ENCODE results near the gene PARD3B.

Gene PARD3B

GRCh38 chr2:205297846-205298245 is 752.6 kb downstream of the PARD3B start:
- H3K4me3 ChIP-seq (ENCODE audit: low read length): no peak overlapping the region

GRCh38 chr2:205311201-205311600 is 765.9 kb downstream of the PARD3B start:
- no peaks in the 10 kb centered on the region for H3K27me3 ChIP-seq (ENCODE audit: control insufficient read depth, insufficient read depth, low read length)
- H3K36me3 ChIP-seq (ENCODE audit: insufficient read depth, low read length): no peaks in the 10 kb centered on the region
- H3K9ac ChIP-seq (ENCODE audit: low read depth, low read length): no peak overlapping the region
- no peaks in the 10 kb centered on the region for H3K9me3 ChIP-seq (replicated peaks; ENCODE audit: low read length)
- H3K4me3 ChIP-seq (ENCODE audit: low read length): no peak overlapping the region
- no peak overlapping the region for H3K4me2 ChIP-seq (ENCODE audit: low read length)
- no peaks in the 10 kb centered on the region for H3K4me1 ChIP-seq (ENCODE audit: control insufficient read depth, insufficient read depth, low read length)

More at GRCh38 chr2:205297846-205298245, 752.6 kb downstream of the PARD3B start:
- H3K27me3 ChIP-seq (ENCODE audit: control insufficient read depth, insufficient read depth, low read length): no peaks in the 10 kb centered on the region
- H3K9me3 ChIP-seq (replicated peaks; ENCODE audit: low read length): no peaks in the 10 kb centered on the region
- no peaks in the 10 kb centered on the region for H3K4me1 ChIP-seq (ENCODE audit: control insufficient read depth, insufficient read depth, low read length)
- H3K36me3 ChIP-seq (ENCODE audit: insufficient read depth, low read length): no peaks in the 10 kb centered on the region
- no peak overlapping the region for H3K9ac ChIP-seq (ENCODE audit: low read depth, low read length)
- H3K4me2 ChIP-seq (ENCODE audit: low read length): no peak overlapping the region

- H3K9me3 ChIP-seq (replicated peaks; ENCODE audit: low read length): no peaks in the 10 kb centered on the region
- H3K4me1 ChIP-seq (ENCODE audit: control insufficient read depth, insufficient read depth, low read length): peaks cover 10% of the 10 kb centered on the region
- H3K27me3 ChIP-seq (ENCODE audit: control insufficient read depth, insufficient read depth, low read length): no peaks in the 10 kb centered on the region
- no peak overlapping the region for H3K4me2 ChIP-seq (ENCODE audit: low read length)
- no peak overlapping the region for H3K4me3 ChIP-seq (ENCODE audit: low read length)
- no peaks in the 10 kb centered on the region for H3K36me3 ChIP-seq (ENCODE audit: insufficient read depth, low read length)
- no peak overlapping the region for H3K9ac ChIP-seq (ENCODE audit: low read depth, low read length)
These were observed 776.0 kb downstream of the PARD3B start for GRCh38 chr2:205321231-205321630.

- Histone ChIP-seq H3K9ac (ENCODE audit: low read depth, low read length) (no peak overlapping the region), H3K27me3 (ENCODE audit: control insufficient read depth, insufficient read depth, low read length) (no peaks in the 10 kb centered on the region), H3K36me3 (ENCODE audit: insufficient read depth, low read length) (no peaks in the 10 kb centered on the region), H3K4me3 (ENCODE audit: low read length) (no peak overlapping the region), H3K4me2 (ENCODE audit: low read length) (no peak overlapping the region), H3K4me1 (ENCODE audit: control insufficient read depth, insufficient read depth, low read length) (peaks cover 10% of the 10 kb centered on the region), H3K9me3 (replicated peaks; ENCODE audit: low read length) (no peaks in the 10 kb centered on the region)
These were observed 778.7 kb downstream of the PARD3B start for GRCh38 chr2:205323929-205324328.

GRCh38 chr2:205324355-205324754 is 779.1 kb downstream of the PARD3B start:
- Histone ChIP-seq H3K27me3 (ENCODE audit: control insufficient read depth, insufficient read depth, low read length) (no peaks in the 10 kb centered on the region), H3K9ac (ENCODE audit: low read depth, low read length) (no peak overlapping the region), H3K36me3 (ENCODE audit: insufficient read depth, low read length) (no peaks in the 10 kb centered on the region), H3K9me3 (replicated peaks; ENCODE audit: low read length) (no peaks in the 10 kb centered on the region), H3K4me3 (ENCODE audit: low read length) (no peak overlapping the region), H3K4me1 (ENCODE audit: control insufficient read depth, insufficient read depth, low read length) (peaks cover 10% of the 10 kb centered on the region), H3K4me2 (ENCODE audit: low read length) (no peak overlapping the region)

DNA sequence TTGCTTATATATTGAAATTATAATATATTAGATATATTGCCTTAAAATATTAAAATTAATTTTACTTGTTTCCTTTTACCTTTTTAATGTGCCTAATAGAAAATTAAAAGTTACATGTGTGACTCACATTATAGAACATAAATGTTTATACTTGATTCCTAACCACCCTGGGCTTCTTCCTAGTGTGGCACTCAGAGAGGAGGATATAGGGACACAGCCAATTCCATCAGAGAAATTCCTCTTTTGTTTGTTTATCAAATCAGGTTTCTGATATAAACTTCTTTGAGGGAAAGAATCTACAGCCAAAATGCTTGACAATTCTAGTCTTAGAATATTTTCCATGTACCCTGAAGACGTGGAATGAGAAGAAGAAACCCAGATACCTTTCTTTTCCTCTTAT is 788.1 kb downstream of the PARD3B start:
- Histone ChIP-seq H3K4me1 (ENCODE audit: control insufficient read depth, insufficient read depth, low read length) (no peaks in the 10 kb centered on the region), H3K4me2 (ENCODE audit: low read length) (no peak overlapping the region), H3K9ac (ENCODE audit: low read depth, low read length) (no peak overlapping the region), H3K27me3 (ENCODE audit: control insufficient read depth, insufficient read depth, low read length) (no peaks in the 10 kb centered on the region), H3K4me3 (ENCODE audit: low read length) (no peak overlapping the region), H3K9me3 (replicated peaks; ENCODE audit: low read length) (no peaks in the 10 kb centered on the region), H3K36me3 (ENCODE audit: insufficient read depth, low read length) (no peaks in the 10 kb centered on the region)

DNA sequence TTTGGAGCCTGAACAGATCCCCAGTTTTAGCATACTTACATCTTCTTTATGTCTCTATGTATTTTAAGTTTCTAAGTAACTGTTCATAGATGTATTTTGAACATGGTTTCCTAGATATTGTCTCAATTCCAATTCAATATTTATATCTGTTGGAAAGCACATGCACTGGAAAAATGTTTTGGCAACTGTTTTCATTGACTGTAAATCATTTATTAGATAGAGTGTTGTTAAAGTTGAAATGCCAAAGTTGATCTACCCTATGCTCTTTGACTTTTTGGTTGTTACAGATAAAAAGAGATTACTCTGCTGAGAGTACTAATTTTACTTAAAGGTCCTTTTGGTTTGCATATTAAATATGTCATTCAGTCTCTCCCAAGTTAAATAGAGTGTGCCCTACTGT is 792.0 kb downstream of the PARD3B start:
- no peaks in the 10 kb centered on the region for H3K9me3 ChIP-seq (replicated peaks; ENCODE audit: low read length)
- no peaks in the 10 kb centered on the region for H3K4me1 ChIP-seq (ENCODE audit: control insufficient read depth, insufficient read depth, low read length)
- H3K4me2 ChIP-seq (ENCODE audit: low read length): no peak overlapping the region
- no peaks in the 10 kb centered on the region for H3K36me3 ChIP-seq (ENCODE audit: insufficient read depth, low read length)
- no peak overlapping the region for H3K9ac ChIP-seq (ENCODE audit: low read depth, low read length)
- H3K4me3 ChIP-seq (ENCODE audit: low read length): no peak overlapping the region
- no peaks in the 10 kb centered on the region for H3K27me3 ChIP-seq (ENCODE audit: control insufficient read depth, insufficient read depth, low read length)

DNA sequence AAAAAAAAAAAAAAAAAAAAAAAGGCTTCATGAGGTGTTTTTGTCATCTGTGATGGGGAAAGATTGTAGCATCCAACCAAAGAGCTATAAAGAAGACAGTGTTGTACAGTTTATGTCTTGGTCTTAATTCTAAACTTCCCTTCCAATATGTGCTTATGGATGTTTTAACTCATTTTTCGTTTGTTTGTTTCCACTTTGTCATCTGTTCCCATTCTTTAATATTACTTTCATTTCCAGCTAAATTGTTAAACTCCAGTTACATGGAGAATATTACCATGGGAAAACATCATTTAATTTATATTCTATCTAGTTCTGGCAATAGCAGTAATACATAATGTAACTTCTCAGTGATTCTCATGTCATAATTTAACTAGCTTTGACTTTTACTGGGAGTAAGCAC is 792.9 kb downstream of the PARD3B start:
- no peaks in the 10 kb centered on the region for H3K36me3 ChIP-seq (ENCODE audit: insufficient read depth, low read length)
- no peaks in the 10 kb centered on the region for H3K9me3 ChIP-seq (replicated peaks; ENCODE audit: low read length)

DNA sequence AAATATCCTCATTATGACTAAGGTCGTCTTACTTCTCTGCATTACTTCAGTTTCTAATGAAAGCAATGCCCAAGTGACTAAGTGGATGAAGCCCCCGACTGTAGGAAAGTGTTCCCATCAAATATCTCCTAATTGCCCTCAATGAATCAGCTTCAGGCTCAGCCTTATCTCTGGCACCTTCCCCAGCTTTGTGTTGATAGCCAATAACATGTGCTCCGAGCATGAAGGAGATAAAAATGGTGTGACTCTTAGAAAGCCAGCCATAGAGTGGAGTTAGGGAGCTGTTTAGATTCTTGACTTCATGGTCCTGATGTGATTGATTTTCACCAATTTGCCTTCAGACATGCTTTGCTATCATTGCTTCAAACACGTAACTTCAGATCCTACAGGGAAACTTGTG is 797.8 kb downstream of the PARD3B start:
- H3K4me3 ChIP-seq (ENCODE audit: low read length): no peak overlapping the region

More for the DNA sequence above, 792.9 kb downstream of the PARD3B start:
- no peaks in the 10 kb centered on the region for H3K27me3 ChIP-seq (ENCODE audit: control insufficient read depth, insufficient read depth, low read length)
- H3K9ac ChIP-seq (ENCODE audit: low read depth, low read length): no peak overlapping the region
- no peaks in the 10 kb centered on the region for H3K4me1 ChIP-seq (ENCODE audit: control insufficient read depth, insufficient read depth, low read length)
- H3K4me3 ChIP-seq (ENCODE audit: low read length): no peak overlapping the region
- H3K4me2 ChIP-seq (ENCODE audit: low read length): no peak overlapping the region

DNA sequence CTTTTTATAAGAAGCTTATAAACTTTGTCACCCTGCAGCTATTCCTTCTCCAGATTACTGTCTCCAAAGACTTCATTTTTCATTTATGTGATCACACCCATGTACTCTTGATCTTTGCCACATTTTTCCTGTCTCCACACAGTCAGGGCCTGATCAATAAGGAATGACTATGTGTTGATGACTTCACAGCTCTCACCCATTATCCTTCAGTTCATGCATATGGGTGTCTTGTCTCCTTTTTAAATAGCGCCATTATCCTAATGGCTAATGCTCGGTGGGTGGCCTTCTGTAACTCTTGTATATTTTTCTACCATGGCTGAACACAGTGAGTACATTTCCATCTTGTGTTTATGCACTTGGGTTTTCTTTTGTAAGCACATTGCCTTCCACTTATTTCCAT is 801.4 kb downstream of the PARD3B start:
- no peak overlapping the region for H3K4me2 ChIP-seq (ENCODE audit: low read length)
- no peaks in the 10 kb centered on the region for H3K27me3 ChIP-seq (ENCODE audit: control insufficient read depth, insufficient read depth, low read length)
- H3K36me3 ChIP-seq (ENCODE audit: insufficient read depth, low read length): no peaks in the 10 kb centered on the region
- H3K9me3 ChIP-seq (replicated peaks; ENCODE audit: low read length): no peaks in the 10 kb centered on the region
- H3K4me3 ChIP-seq (ENCODE audit: low read length): no peak overlapping the region
- H3K9ac ChIP-seq (ENCODE audit: low read depth, low read length): no peak overlapping the region
- no peaks in the 10 kb centered on the region for H3K4me1 ChIP-seq (ENCODE audit: control insufficient read depth, insufficient read depth, low read length)

More for the DNA sequence above, 797.8 kb downstream of the PARD3B start:
- Histone ChIP-seq H3K4me1 (ENCODE audit: control insufficient read depth, insufficient read depth, low read length) (no peaks in the 10 kb centered on the region), H3K27me3 (ENCODE audit: control insufficient read depth, insufficient read depth, low read length) (no peaks in the 10 kb centered on the region), H3K9ac (ENCODE audit: low read depth, low read length) (no peak overlapping the region), H3K9me3 (replicated peaks; ENCODE audit: low read length) (no peaks in the 10 kb centered on the region), H3K4me2 (ENCODE audit: low read length) (no peak overlapping the region), H3K36me3 (ENCODE audit: insufficient read depth, low read length) (no peaks in the 10 kb centered on the region)

DNA sequence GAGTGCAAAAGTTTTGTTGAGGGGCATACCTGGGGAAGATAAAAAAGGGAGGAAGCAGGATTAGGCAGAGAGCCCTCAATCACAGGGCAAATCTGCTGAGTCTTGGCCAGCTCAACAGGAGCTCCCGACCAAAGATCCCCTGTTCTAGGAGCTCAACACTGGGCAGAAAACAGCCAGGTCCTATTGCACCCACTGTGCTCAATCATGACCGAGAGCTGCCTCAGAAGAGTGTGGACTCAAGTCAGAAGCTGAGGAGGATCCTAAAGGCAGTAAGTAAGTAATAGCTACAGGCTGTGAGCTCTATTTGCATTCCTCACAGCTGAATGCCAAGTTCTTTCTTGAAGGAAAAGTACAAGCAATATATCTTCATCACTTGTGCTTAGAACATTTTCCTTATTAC is 802.6 kb downstream of the PARD3B start:
- Histone ChIP-seq H3K4me3 (ENCODE audit: low read length) (no peak overlapping the region), H3K9ac (ENCODE audit: low read depth, low read length) (no peak overlapping the region)

DNA sequence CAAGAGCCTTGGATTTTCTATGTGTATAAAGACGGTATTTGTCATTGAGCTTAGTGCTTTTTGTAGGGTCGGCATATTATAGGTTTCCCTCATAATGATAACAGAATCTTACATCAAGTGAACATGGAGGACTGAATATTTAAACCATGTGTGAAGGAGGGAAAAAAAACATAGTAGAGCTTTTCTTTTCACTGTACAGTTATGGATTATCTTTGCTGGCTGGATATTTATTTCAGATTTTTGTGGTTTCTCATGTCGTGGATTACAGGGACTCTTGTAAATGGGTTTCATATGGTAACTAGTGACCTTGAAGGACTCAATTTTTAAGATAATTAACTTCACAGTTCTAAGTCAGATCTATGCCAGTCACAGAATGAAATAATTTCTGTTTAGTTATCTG is 806.8 kb downstream of the PARD3B start:
- Histone ChIP-seq H3K9me3 (replicated peaks; ENCODE audit: low read length) (no peaks in the 10 kb centered on the region), H3K4me1 (ENCODE audit: control insufficient read depth, insufficient read depth, low read length) (peaks cover 14% of the 10 kb centered on the region), H3K9ac (ENCODE audit: low read depth, low read length) (no peak overlapping the region), H3K4me2 (ENCODE audit: low read length) (no peak overlapping the region), H3K4me3 (ENCODE audit: low read length) (no peak overlapping the region), H3K27me3 (ENCODE audit: control insufficient read depth, insufficient read depth, low read length) (no peaks in the 10 kb centered on the region), H3K36me3 (ENCODE audit: insufficient read depth, low read length) (no peaks in the 10 kb centered on the region)

More for the DNA sequence above, 802.6 kb downstream of the PARD3B start:
- Histone ChIP-seq H3K4me1 (ENCODE audit: control insufficient read depth, insufficient read depth, low read length) (peaks cover 8% of the 10 kb centered on the region), H3K4me2 (ENCODE audit: low read length) (no peak overlapping the region), H3K27me3 (ENCODE audit: control insufficient read depth, insufficient read depth, low read length) (no peaks in the 10 kb centered on the region), H3K9me3 (replicated peaks; ENCODE audit: low read length) (no peaks in the 10 kb centered on the region), H3K36me3 (ENCODE audit: insufficient read depth, low read length) (no peaks in the 10 kb centered on the region)

Data from skeletal muscle satellite cell (primary cell).